ENCODE measurements around the gene VAV2.

VAV2 gene

DNA sequence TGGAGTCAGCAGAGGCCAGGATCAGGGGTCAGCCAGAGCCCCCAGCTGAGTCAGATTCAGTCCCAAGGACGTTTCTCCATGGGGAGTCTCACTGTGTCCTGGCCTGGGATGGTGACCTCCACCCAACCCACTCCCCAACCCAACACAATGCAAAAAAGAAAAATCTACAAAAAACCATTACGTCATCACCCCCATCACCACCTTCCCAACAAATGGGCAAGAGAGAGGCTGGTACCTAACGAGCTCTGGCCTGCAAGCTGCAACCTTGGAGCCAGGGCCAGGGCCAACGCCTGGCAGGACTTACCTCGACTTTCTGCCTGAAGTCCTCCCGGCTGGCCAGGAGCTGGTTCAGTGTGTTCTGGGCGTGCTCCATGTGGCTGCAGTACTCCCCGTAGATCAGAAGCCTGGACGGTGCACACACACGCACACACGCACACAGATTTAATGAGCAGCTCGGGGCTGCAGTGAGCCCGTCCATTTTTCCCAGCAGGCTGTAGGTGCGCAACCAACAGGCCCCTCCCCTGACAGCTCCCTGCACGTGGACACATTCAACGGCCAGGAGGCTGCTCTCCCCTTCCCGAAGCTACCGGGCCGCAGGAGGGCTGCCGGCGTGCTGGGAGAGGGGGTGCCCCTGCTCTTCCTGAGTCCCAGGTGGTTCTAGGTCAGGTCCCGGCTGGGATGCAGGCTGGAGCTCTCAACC is 194.6 kb downstream of the VAV2 start:
- no peak for DNase-seq (ENCODE audit: low read depth, low spot score)

DNA sequence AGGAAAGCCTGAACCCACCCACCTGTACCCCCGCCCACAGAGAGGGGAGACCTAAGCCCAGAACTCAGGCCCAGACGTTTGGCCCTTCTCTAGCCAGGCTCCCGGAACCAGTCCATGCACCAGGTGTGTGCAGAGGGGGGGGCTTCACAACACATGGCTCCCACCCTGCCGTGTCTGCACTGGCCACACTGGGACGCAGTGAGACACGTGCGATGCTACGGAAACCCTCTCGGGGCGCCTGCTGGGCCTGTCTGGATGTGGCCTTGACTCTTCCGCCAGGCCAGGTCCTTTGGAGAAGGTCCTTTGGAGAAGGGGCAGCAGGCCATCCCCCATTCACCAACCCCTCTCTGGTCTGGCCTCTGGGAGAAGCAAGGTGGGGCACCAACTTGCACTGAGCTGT is 195.6 kb downstream of the VAV2 start:
- no peak for DNase-seq (ENCODE audit: low read depth, low spot score)

DNA sequence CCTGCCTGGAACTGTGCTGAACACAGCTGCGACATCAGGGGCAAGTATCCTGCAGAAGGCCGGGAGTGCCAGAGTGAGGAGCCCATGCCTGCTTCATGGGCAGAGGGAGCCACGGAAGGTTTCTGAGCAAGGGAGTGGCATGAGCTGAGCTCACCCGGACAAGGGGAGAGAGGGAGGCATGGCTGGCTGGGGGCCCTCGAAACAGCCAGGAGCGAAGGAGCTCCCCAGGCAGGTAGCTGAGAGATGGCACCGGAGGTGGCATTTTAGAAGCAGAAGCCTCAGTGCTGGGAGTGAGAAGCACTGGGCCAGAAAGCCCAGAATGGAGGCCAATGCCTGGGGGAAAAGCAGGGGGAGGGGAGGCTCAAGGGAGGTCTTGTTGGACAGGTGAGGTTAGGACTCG is 197.1 kb downstream of the VAV2 start:
- DNase-seq (ENCODE audit: low read depth, low spot score), result no peak

DNA sequence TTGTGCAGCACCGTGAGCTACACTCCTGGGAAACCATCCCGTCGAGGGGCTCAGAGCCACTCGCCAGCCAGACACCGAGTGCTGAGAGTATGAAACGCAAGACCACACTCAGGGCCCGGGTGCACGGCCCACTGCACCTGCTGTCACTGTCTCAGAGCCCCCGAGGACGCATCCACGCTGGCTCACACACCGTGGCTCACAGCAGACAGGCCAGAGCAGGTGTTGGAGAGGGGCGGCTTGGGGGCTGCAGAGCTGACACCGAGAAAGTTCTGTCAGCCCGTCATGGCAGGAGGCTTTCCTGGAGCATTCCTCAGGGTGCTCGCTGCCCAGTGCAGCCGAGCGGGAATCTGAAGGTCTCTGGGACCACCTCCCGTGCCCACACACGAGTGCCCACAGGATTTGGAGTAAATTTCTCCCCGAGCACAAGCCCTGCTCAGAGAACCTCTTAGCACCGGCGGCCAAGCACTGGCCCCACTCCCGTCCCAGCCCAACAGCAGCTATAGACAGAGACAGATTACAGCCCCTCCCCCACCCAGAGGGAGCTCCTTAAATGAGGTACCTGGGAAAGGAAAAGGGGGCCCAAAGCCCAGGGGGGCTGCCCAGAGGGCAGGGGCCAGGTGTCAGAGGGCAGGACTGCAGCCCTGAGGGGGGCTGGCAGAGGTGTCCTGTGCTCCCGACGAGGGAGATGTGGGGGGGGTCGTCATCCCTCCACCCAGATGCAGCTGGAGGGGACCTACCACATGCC is 197.9 kb downstream of the VAV2 start:
- DNase-seq (ENCODE audit: low read depth, low spot score), result no peak

DNA sequence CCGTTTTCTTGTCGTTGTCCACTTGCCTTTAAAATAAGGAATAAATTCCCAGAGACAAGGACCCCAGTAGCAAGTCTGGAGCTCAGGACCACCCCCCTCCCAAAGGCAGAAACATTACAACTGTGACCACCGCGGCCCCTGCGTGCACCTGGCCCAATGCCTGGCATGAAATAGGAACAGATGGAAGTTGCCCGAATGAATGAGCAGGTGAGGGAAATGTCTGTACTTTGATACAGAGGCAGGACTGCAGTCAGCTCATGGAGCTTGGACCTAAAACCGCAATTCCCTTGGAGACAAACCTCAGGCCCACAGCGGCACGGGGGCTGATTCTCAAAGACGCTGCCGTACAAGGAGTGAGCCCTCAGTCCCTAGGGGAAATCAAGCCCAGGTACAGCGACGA is 198.7 kb downstream of the VAV2 start:
- no peak for DNase-seq (ENCODE audit: low read depth, low spot score)

DNA sequence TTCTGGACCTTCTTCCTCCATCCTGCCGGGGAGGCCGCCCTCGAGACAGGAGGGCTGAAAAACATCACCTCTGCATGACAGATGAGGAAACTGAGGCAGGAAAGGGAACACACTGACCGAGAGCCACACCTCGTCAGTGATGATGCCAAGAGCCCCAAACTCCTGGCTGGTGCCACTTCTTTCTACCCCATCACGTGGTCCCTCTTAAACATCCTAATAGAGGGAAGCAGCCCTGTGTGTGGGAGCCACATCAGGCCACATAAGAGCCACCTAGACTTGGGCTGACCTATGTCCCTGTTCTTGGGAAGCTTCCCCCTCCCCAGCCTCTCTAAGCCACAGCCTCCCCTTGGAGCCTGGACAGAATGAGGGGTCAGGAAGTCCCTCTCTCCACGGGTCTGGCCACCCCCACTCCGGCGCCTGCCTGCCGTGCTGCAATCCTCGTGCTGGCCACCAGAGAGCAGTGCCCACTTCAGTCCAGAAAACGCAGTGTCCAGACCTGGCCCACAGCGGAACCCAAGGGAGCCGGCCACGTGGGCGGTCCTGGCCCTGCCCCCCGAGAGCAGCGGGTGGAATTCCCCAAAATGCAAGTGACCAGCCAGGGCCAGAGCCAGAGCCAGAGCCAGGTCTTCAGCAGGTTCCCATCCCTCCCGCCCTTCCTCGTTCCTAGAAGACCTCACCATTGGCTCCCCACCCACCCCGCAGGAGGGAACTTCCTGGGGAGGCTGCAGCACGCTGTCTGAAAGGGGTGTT is 199.2 kb downstream of the VAV2 start:
- no peak for DNase-seq (ENCODE audit: low read depth, low spot score)

DNA sequence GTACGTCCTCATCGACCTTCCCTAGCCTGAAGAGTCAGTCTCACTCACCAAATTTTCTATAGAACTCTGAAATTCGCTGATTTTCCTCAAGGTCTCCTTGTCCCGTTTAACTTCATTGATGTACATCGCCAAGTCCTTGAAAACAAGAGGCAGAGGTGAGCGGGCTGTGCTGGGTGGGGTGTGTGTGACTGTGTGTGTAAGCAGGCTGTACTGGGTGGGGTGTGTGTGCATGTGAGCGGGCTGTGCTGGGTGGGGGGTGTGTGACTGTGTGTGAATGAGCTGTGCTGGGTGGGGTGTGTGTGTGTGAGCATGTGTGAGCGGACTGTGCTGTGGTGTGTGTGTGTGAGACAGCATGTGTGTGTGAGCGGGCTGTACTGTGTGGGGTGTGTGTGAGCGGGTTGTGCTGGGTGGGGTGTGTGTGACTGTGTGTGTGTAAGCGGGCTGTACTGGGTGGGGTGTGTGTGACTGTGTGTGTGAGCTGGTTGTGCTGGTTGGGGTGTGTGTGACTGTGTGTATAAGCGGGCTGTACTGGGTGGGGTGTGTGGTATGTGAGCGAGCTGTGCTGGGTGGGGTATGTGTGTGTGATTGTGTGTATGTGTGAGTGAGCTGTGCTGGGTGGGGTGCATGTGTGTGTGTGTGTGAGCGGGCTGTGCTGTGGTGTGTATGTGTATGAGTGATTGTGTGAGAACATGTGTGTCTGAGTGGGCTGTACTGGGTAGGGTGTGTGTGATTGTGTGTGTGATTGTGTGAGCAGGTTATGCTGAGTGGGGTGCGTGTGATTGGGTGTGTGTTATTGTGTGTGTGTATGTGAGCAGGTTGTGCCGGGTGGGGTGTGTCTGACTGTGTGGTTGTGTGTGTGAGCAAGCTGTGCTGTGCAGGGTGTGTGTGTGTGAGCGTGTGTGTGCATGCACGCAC is 200.1 kb downstream of the VAV2 start:
- no peak for DNase-seq (ENCODE audit: low read depth, low spot score)

DNA sequence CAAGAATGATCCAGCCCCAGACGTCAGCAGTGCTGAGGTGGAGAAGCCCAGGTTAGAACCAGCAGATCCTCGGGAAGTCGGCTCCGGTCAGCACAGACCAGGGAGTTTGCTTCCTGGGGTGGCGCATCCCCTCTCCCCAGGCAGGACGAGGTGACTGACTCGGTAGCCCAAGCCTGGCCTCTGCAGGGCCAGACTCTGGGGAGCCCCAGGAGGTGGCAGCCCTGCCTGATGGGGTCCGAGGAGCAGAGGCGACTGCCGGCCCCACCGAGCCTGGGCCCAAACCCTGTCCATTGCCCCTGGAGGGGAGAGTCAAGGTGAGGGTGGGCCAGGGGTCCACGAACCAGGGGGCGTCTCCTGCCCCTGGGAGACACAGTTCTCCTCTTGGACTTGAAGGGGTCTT is 201.1 kb downstream of the VAV2 start:
- no peak for DNase-seq (ENCODE audit: low read depth, low spot score)

DNA sequence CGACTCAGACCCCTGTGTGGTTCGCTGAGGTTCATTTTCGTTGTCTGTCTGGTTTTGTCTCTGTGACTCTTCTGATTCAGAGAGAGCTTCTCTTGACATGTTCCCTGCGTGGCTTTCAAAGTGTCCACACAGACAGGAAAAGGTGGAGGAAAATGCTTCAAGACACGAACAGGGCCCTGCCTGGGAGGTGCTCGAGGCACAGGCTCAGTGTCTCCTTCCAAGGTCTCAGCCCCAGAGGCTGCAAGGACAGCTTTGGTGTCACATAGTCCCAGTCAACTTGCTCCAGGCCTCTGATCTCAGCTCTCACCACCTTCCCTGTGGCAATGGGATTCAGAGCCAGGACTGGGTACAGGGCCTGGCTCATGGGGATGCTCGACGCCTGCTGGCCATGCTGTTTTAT is 202.3 kb downstream of the VAV2 start:
- no peak for DNase-seq (ENCODE audit: low read depth, low spot score)

DNA sequence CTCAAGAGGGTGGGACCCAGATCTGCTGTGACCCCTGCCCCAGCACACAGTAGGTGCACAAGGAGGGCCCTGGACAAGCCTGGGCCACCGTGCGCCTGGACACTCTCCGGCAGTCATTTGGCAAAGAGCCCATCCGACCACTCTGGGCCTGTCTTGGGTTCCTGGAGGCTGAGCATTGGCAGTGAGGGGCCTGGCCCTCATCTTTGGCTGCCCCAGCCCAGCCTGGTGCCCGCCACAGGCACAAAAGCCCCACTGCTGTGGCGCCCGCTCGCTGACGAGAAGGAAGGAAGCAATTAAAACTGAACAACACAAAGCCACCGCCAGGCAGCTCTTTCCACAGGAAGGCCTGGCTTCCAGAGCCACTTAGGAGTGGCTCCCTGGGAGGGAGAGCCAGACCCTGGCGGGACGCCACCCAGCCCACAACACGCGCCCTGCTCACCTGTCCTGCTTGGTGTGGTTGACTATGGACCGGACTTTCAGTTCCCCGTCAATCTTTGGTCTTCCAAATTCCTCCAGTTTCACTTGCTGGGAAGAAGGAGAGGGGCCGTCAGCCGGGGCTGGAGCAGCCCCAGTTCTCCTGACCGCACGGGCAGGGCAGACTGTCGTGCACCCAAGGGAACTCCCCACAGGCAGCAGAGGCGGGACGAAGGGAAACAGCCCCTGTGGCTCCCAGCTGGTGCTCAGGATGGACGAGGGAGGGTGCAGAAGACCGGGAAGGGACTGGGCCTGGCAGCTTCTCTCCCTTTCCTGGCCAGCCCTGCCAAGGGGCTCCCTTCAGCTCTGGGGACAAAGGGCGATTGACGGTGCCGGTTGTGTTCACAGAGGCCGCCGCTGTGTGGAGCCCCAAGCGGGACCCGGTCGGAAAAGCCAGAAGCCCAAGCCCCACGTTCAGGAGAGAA is 203.1 kb downstream of the VAV2 start:
- no peak for DNase-seq (ENCODE audit: low read depth, low spot score)

DNA sequence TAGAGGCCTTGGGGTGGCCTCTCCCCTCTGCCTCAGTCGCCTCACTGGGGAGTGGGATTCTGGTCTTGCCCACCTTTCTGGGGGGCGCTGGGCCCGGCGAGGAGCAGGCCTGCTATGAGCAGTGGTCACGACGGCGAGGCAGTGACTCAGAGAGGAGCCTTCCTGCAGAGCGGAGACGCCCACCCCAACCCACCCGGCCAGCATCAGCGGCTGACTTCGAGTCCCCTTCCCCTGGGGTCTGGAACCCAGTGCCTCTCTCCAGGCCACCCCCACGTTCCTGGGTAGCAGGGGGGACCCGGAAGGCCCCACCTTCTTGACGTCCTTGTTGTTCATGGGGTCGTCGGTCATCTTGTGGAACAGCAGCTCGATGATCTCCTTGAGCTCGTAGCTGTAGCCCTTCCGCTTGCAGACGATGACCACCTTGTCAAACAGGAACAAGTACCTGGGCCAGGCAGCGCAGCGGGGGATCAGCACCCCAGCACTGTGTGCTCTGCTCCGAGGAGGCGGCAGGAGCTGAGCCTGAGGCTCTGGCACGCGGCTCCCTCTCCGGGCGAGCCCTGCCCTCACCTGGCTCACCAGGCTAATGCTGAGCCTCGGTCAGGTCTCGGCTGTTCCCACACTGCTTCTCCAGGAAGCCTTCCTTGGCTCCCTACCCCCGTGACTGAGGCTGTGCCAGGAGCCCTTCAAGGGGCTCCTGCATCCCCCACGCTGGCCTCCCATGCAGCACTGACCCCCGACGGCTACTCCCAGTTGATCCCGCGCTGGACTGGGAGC is 203.9 kb downstream of the VAV2 start:
- DNase-seq (ENCODE audit: low read depth, low spot score), result no peak

DNA sequence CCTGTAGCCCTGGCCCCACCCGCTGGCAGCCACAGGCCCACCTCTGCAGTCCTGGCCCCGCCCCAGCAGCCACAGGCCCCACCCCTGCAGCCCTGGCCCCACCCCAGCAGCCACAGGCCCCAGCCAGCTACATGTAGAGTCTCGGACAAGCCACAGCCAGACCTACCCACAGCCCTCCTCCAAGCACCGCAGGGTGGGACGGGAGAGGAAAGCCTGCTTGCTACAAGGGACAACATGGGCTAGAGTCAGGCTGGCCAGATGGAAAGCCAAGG is 204.4 kb downstream of the VAV2 start:
- no peak for DNase-seq (ENCODE audit: low read depth, low spot score)

DNA sequence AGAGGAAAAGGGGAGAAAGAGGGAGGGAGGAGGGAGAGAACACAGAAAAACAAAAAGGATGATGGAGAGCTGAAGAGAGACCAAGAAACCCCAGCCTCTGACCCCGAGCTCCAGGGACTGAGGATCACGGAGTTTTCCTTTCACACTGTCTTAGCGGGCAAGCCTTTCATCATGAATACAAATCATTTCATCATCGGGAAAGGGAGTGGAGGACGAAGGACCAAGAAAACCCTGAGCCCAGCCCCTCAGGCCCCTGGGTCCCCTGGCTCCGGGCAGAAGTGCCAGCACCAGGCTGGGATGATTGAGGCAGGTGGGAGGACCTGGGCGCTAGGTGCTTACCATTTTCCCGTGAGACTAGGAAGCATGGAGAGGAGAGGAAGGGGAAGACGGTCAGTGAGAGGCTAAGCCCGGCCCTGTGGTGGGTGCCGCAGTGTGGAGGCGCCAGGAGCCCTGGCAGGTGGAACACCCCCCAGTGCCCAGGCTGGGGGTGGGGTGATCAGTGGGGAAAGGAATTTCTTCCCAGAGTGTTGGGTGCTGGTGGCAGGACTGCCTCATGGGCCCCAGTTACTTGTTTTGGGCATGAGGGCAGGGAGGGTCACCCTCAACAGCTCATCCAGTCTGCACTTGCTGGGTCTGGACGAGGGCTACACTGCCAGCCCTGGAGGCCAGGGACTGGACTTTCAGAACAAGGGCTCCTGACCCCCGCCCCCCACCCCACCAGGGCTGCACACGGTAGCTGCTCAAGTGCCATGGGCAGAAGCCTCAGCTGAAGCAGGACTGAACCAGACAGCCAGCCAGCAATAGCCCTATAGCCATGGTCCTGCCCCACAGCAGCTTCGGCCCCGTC is 205.0 kb downstream of the VAV2 start:
- no peak for DNase-seq (ENCODE audit: low read depth, low spot score)

DNA sequence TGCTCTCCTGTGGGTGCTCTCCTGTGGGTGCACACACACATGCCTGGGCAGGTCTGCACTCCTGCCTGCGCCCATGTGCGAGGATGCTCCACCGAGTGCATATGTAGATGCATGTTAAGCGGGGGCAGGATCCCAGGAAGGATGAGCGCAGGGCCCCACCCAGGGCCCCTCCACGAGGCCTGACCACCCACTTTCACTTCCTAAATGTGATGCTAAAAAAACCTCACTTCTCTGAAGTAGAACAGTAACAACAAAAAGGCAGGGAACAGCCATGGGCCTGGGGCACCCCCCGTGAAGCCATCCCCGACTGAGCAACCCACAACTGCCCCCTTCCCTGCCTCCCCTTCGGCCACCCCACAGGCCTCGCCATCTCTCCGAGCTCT is 205.8 kb downstream of the VAV2 start:
- no peak for DNase-seq (ENCODE audit: low read depth, low spot score)

DNA sequence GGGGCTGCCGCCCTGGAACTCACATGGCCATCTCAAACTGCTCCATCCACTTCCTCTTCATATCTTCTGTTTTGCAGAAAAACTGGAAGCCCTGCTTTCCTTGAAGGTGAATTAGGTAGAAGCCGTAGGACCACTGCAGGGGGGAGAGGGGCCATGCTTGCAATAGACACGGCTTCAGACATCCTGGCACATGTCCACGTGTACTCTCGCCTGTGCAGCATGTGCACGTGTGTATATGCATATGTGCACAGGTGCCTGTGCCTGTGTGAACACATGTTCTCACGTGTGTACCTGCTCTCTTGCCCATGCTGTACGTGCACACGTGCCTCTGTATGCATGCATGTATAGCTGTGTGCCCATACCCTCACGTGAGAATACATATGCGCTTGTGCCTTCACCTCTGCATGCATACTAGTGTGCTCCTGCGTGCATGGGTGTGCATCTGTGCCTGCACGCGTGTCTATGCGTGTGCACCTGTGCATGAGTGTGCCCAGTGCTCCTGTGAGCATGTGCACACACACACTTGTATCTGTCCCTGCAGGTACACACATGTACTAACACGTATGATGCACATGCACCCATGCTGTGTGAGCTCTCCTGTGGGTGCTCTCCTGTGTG is 206.3 kb downstream of the VAV2 start:
- no peak for DNase-seq (ENCODE audit: low read depth, low spot score)

DNA sequence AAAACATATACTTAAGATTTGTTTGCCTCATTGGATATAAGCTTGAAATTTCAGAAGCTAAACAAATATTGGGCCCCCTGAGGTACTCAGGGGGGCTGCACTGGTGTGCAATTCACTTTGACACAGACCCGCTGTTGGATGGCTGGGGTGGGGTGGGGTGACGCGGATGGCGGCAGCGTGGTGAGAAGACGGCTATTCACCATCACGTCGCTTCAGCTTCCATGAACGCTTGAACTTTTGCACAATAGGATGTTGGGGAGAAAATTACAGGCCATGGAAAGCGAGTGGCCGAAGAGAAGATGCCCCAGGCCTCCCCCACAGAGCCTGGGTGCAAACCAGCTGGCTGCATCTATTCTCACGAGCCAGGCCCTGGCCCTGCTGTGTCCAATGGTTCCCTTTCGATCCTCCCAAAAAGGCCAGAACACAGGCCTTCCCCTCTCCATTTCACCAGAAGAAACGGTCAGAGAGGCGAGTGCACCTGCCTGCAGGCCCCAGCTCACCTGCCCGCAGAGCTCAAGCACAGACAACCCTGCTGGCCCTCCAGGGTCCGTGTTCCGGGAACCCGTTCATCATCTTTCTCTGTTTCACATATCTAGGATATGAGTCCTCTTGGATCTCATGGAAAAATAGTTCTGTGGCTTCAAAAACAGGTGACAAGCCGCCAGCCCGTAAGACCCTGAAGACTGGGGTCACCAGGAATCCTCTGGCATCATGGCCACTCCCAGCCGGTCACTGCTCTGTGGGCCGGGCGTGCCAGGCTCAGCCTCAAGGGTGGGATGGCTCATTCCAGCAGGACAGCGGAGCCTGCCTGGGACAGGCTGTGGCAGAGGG is 207.2 kb downstream of the VAV2 start:
- DNase-seq (ENCODE audit: low read depth, low spot score), result no peak

DNA sequence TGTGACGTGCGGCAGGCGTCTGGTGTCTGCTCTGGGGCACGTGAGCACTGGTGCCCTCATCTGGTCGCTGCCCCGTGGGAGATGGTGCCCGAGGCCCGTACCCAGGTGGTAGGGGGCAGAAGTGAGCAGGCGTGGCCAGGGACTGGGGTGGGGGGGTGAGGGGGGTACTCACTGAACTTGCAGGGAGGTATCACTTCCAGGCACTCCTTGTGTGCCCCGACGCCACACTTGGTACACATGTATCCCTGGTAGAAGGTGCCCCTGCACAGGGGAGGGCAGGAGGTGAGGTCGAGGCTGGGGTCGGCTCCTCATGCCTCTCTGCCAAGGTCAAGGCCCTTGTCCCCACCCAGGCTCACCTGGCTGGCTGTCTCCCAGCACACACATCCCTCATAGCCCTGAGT is 208.8 kb downstream of the VAV2 start:
- DNase-seq (ENCODE audit: low read depth, low spot score), result no peak
